SK-MEL-5 (cell line): Measurements from ENCODE around the gene CASQ1. TPM values are rescaled to one million over a fixed set of nuclear protein-coding genes. Genes with fewer than 3 reads are reported as not detected.

Experiments
- DNase-seq: peaks from one replicate; pipeline ENCODE4 v3.0.0-alpha.2; 2016; ENCODE audit warnings: low read depth, low spot score
- in situ Hi-C: cut with HindIII; loops from 2 replicates; pipeline ENCODE4 v1.10.0; 2016; ENCODE audit warnings: low sequenced_read_pairs, high pct_unique_total_duplicates, low pct_unique_long_range_greater_than_20kb
- total RNA-seq: library from RNA; depleted of rRNA; stranded (reverse); fragments of >200 nt; shearing (Covaris generic); gene quantifications from 2 replicates; pipeline ENCODE4 v1.2.3, GENCODE V29; 2014

The CASQ1 gene
- total RNA-seq, 1 experiment from 2014 or later, result not detected

DNA sequence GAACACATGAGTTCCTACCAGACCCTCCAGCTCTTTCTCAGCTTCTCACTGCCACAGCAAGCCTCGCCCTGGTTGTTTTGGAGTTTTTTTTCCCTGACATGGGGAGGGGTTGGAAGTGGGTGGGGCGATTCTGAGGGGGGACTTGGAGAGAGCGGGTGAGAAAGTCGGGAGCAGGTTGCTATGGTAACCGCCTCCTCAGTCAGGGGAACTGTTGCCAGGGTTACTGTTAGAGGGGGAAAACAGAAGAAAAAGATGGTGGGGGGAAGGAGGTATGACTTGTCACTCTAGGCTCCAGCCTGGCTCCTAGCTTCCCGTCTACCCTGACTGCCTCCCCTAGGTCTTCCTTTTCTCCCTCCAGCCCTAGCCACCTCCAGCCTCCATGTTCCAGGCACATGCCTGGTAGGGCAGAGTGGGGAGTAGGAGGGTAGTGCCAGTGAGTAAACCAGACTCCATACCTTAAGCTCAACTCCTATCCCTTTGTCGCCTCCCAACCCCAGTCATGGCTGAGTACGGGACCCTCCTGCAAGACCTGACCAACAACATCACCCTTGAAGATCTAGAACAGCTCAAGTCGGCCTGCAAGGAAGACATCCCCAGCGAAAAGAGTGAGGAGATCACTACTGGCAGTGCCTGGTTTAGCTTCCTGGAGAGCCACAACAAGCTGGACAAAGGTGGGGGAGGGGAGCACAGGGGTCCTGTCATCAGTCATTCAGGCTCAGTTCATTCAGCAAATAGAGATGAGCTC lies 20.8 kb downstream of the CASQ1 start:
- no peak for DNase-seq
- in situ Hi-C loops, result no loop called here

DNA sequence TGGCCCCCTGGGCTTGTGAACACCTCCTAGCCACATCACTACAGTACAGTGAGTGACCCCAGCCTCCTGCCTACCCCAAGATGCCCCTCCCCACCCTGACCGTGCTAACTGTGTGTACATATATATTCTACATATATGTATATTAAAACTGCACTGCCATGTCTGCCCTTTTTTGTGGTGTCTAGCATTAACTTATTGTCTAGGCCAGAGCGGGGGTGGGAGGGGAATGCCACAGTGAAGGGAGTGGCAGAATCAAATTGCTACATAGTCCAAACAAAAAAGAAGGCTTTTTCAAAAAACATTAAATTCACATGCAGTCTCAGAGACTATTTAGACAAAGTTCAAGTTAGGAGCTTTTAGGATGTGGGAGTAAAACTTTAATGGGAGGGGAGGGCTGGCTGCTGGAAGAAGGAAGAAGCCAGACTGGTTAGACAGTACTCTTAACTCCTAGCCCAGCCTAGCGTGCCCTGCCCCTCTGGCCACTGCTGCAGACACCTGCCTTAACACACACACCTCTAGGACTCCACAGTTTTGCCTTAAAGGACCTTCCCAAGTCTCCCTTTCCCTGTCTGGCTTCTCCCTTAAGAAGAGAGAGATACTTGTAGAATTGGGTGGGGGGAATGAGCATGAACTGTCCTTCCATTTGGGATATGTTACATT lies 24.2 kb downstream of the CASQ1 start:
- DNase-seq, result no peak
- in situ Hi-C loops, result no loop called here

DNA sequence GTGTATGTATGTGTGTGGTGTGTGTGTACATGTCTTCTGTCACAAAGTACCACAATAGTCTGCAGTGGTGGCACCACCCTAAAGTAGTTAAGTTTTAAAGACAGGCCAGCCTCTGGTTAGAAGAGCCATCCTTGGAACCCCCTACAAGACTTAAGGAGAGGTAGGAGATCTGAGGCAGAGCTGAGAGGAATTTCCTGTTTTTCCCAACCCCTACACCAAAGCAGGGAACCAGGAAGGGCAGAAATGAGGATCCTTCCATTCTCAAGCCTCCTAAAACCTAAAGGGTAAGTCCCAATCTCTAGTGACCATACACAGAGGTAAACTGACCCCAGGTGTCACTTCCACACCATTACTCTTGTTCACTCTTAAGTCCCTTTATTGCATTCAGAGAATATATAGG lies 25.9 kb downstream of the CASQ1 start:
- in situ Hi-C loops, result no loop called here
- DNase-seq, result no peak

DNA sequence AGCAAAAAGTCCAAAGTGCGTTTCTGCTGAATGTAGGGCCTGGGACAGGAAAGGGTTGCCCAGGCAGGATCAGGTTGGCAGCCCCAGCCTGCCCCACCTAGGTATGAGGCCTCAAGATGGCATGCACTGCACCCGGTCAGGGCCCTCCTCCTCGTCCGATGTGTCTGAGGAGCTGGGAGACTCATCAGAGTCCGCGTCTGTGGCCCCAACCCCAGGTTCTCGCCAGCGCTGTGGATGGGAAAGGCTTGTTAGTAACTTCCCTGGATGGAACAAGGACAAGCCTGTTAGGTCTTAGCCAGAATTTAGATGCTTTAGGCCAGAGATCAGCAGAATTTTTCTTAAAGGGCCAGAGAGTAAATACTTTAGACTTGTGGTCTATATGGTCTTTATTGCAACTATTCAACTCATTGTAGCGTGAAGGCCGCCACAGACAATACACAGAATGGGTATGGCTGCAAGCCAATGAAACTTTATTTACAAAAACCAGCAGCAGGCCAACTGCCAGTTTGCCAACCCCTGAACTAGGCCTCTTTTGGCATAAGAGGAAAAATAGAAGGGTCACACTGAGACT lies 27.2 kb downstream of the CASQ1 start:
- in situ Hi-C loops, result no loop called here
- no peak for DNase-seq

DNA sequence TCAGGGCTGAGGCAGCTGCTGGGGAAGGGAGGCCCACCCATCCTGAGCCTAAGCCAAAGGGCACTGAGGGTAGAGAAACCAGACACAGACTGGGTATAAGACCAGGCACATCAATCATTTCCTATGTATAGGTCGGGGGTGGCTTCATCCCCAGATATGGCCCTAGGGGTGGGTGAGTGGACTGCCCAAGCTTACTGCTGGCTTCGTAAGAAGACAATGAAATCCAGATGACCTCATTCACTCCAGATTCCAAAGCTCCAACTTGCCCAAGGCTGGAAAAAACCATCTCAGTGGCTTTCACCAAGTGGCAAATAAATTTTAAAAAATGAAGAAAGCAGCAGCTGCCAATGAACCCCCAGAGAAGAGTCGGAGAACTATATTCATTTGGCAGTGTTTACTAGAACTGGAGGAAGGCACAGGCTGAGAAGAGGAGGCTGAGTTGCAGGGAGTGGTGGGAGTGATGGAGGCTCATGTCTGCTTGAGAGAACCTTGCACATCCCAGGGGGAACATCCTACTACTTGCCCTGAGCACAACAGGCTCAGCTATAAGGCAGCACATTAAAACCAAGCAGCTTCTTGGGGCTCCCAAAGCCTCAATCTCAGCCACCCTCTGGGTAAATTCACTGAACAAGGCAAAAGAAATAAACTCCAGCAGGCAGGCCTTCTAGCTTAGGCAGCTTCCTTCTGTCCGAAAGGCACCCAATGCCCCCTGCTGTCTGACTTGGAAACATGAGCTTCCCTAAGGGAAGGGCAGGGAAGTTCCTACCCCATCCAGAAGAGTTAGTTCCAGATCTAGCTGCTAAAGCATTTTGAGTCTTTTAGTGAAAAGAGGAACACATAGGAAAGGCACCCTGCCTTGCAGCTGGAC lies 28.9 kb downstream of the CASQ1 start:
- DNase-seq, result peak; percentile 71
- in situ Hi-C loops, result no loop called here

DNA sequence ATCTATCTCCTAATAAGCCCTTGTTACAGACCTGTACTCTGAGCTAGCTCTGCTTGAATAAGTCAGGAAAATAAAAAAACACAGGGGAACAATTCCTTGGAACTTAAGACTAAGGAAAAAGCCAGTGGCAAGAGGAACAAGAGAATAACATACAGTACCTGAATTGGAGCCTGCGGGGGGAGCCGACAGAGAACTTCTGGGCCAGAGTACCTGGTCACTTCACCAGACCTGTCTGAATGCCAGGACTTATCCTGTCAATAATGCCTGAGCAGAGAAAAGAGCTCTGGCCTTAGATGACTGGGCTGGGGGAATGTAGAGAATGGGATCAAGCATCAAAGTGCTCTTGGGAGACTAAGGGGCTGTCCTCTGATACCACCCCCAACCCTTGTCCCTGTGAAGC lies 29.9 kb downstream of the CASQ1 start:
- no peak for DNase-seq
- in situ Hi-C loops, result no loop called here

DNA sequence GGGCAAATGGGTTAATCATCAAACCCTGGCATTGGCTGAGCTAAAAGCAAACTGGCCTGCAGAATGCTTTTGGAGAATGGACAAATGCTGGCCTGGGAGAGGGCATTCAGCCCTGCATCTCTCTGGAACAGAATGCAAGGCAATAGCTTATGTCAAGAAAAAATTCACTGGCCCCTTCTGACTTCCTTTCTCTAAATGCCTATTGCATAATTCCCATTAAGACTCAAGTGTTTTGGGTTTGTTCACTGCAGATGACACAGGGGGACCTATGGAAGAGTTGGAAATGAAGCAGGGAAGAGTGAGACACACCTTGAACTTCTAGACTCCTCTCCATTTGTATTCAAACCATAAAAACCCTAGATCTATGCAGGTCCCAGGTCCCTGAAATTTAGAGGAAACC lies 30.7 kb downstream of the CASQ1 start:
- in situ Hi-C loops, result no loop called here
- no peak for DNase-seq

DNA sequence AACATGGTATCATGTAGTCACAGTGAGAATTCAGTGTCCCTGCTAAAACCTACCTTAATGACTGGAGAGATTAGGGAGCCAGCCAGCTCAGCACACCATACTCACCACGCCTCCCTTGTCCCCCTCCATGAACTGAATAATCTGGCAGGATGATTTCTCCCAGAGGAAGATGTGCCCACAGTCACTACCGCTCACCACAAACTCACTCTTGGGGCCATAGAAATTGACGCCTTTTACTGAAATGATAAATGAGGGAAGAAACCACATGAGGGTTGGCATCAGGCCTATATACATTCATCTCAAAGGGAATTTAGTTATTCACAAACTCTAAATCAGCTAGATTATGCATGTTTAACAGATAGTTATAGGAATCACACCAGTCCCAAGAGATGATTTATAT lies 32.2 kb downstream of the CASQ1 start:
- in situ Hi-C loops, result no loop called here
- no peak for DNase-seq

DNA sequence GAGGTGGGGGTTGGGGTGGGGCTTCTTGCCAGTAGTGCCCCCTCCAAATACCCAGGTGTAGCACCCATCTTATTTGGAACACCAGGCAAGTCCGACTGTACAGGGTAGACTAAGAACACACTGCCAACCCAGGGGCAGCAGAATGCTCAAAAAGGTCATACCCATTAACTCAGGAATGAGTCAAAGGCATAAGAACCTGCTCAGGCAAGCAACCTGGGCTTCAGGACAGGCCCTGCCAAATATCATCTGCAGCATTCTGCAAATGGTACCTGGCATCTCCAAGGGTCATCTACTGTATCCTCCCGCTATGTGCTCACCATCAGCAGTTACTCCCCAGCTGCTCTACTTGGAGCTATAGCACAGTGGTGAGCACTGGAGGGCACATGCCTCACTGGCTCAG lies 34.2 kb downstream of the CASQ1 start:
- in situ Hi-C loops, result no loop called here
- DNase-seq, result no peak

DNA sequence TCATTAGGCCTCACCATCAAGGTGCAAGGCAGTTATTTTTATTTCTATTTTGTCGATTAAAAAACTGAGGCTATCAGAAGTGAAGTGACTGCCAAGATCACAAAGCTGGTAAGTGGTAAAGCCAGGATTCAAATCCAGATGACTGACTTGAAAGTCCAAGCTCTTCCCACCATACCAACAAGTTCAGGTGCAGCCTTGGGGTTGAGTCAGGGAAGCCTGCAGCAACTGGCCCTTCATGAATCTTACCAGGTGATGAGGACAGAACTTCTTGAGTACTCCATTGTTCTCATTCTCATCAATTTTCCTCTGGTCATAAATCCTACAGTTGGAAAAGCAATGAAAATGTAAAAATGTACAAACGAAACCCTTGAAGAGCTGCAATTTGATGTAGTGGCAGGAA lies 35.0 kb downstream of the CASQ1 start:
- DNase-seq, result no peak
- in situ Hi-C loops, result no loop called here

DNA sequence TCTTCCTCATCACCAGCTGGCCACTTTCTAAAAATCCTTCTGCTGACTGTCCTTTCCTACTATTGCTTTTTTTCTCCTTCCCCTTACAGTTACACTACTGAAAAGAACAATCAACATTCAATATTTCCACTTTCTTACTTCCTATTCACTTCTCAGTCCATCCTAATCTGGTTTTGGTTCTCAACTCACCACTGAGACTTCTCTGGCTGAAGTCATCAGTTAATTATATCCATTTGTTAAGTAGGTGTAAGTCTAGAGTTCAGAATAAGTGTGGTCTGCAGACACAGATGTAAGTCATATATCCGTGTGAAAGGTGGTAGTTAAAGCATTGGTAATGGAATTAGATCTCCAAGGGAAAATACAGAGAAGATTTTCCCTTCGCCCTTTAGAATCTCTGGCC lies 36.2 kb downstream of the CASQ1 start:
- in situ Hi-C loops, result no loop called here

DNA sequence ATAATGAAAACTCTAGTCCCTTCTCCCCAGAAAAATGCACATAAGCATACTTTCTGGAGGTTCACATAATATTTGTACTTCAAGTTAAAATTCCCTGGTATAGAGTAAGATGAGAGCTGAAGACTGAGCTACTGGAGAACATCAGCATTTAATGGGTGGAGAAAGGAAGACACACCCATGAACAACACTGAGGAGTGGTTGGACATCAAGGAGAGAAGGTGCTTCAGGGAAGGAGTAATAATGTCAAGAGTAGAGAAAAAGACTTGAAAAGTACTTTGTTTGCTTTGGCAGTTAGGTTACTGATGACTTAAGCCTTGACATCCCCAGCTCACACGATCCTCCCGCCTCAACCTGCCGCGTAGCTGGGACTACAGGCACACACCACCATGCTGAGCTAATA lies 36.7 kb downstream of the CASQ1 start:
- DNase-seq, result no peak
- in situ Hi-C loops, result no loop called here

More for the DNA sequence above, 36.2 kb downstream of the CASQ1 start:
- no peak for DNase-seq

DNA sequence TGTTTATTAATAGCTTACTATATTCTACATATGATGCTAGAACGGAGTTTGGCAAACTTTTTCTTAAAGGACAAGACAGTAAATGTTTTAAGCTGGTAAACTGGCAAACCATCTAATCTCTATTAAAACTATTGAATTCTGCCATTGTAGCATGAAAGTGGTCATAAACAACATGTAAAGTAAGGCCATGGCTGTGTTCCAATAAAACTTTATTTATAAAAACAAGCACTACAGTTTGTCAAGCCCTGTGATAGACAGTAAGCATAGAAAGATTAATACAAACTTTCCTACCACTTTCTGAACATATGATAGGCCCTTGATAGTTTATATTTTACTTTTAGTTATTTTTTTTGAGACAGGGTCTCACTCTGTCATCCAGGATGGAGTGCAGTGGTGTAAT lies 37.2 kb downstream of the CASQ1 start:
- in situ Hi-C loops, result no loop called here
- no peak for DNase-seq

DNA sequence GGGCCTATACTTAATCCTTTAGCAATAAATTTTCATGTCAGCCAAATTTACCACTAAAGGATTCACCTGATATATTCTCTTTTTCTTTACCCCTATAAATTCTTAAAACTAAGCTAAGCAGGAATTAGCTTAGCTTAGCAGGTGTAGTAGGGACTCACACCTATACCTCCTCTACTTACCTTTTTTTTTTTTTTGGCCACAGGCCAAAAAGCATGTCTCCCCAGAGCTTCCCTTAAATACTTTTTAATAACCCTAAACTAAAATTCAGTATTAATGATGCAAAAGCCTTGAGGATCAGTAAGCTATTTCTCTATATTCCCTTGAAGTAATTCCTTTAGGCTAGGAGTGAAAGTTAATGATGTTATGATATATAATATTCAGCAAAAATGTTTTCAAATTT lies 38.1 kb downstream of the CASQ1 start:
- in situ Hi-C loops, result no loop called here
- no peak for DNase-seq

DNA sequence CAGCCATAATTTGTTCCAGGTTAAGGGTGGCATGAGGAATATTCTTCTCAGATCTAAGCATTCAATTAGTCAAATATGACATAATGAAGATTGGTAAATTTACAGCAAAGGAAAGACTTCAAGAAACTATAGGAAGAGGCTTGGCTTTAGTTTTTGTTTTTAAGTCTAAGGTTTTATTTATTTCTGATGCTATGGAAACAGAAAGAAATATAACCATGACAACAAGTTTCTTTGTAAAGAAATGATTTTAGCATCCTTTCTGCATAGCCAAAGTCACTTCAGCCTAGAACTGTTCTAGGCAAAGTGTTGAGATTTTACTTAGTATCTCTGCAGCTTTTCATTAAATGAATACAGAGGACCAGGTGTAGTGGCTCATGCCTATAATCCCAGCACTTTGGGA lies 42.5 kb downstream of the CASQ1 start:
- no peak for DNase-seq
- in situ Hi-C loops, result no loop called here

DNA sequence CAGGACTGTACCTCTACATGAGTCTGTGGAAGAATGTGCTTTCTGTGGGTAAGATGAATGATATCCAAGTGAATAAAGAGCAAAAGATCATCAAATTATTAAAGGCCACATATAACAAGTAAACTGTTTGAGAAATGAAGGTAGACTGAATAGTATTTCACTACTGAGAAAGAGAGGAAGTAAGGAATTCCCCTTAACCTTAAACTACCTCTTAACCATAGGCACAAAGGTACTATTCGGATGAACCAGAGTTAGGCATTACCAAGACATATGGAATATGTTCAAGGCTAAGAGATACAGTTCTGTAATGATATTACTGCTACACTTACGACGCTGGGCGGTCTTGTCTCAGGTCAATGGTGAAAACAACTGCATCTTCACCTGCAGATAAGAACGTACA lies 46.4 kb downstream of the CASQ1 start:
- in situ Hi-C loops, result no loop called here
- DNase-seq, result no peak

DNA sequence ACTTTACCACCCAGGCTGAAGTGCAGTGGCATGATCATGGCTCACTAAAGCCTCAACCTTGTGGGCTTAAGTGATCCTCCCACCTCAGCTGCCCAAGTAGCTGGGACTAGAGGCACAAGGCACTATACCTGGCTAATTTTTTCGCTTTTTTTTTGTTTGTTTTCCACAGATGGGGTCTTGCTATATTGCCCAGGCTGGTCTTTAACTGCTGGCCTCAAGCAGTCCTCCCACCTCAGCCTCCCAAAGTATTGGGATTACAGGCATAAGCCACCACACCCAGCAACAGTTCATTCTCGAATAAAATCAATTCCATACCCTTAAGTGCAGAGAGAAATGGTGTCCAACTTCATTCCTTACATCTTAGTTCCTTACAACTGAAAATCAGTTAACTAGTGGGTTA lies 47.2 kb downstream of the CASQ1 start:
- in situ Hi-C loops, result no loop called here
- no peak for DNase-seq

DNA sequence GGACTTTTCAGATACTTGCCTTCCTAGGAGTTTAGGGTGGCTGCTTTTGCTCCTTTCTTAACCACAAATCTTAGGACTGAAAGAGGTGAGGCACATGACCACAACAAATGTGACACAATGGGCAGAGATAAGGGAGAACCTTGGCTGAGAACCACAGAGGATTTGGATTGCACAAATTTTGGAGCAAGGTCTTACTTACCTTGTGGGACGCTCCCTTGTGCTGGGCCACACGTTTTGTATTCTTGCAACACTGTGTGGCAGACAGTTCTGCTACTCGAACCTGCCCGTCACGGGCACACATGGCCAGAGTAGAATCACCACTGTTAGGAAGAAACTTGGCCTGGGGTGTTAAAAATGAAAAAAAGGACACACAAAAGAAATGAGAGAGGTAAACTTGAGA lies 48.0 kb downstream of the CASQ1 start:
- no peak for DNase-seq
- in situ Hi-C loops, result no loop called here
